Peyer's patch (tissue), 4 donors: ENCODE data around the gene VMP1.

Experiments
- POLR2A ChIP-seq, 2 donors: fragments of 450-650 bp; IDR thresholded peaks; one replicate each; pipeline ENCODE4 v1.5.1; 2017; ENCODE audit warnings: antibody characterized with exemption in 2 of 2, mild to moderate bottlenecking in 2 of 2, moderate library complexity in 2 of 2
- TF ChIP-seq, protein P1 (sequence below), 6 experiments: fragments of 450-650 bp in 4 of 6; fragments of 200-600 bp in 2 of 6; sonication (generic) in 1 of 6; IDR thresholded peaks; one replicate each; pipeline ENCODE4 v1.5.1; 2017 to 2019; ENCODE audit warnings: antibody characterized with exemption in 6 of 6, mild to moderate bottlenecking in 3 of 6, moderate library complexity in 1 of 6

DNA sequence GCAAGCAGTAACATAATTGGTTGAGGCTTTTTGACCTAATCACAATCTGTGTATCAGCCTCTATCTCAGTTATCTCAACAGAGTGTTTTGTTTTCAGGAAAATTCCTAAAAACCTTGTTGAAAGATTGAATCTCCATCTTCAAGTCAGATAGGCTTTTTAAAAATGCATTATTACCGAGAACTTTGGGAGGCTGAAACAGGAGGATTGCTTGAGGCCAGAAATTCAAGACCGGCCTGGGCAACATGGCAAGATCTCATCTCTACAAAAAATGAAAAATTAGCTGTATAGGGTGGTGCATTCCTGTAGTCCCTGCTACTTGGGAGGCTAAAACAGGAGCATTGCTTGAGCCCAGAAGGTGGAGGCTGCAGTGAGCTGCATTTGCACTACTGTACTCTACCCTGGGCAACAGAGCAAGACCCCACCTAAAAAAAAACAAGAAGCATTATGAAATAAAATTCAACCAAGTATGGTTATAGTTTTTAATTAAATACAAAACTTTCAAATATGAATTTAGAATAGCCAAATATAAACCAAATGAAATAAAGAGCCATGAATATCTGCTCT is 68.4 kb downstream of the VMP1 start:
- TF ChIP-seq, protein P1, sequence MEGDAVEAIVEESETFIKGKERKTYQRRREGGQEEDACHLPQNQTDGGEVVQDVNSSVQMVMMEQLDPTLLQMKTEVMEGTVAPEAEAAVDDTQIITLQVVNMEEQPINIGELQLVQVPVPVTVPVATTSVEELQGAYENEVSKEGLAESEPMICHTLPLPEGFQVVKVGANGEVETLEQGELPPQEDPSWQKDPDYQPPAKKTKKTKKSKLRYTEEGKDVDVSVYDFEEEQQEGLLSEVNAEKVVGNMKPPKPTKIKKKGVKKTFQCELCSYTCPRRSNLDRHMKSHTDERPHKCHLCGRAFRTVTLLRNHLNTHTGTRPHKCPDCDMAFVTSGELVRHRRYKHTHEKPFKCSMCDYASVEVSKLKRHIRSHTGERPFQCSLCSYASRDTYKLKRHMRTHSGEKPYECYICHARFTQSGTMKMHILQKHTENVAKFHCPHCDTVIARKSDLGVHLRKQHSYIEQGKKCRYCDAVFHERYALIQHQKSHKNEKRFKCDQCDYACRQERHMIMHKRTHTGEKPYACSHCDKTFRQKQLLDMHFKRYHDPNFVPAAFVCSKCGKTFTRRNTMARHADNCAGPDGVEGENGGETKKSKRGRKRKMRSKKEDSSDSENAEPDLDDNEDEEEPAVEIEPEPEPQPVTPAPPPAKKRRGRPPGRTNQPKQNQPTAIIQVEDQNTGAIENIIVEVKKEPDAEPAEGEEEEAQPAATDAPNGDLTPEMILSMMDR (IDR thresholded peaks at IDR 0.05): no peak
- TF ChIP-seq POLR2A (IDR thresholded peaks at IDR 0.05): no peak
